ENCODE measurements around the gene FAM3D. TPM values are rescaled to one million over a fixed set of nuclear protein-coding genes. Genes with fewer than 3 reads are reported as not detected.

FAM3D gene
- total RNA-seq, 1 donor from 2014 or later = not detected

DNA sequence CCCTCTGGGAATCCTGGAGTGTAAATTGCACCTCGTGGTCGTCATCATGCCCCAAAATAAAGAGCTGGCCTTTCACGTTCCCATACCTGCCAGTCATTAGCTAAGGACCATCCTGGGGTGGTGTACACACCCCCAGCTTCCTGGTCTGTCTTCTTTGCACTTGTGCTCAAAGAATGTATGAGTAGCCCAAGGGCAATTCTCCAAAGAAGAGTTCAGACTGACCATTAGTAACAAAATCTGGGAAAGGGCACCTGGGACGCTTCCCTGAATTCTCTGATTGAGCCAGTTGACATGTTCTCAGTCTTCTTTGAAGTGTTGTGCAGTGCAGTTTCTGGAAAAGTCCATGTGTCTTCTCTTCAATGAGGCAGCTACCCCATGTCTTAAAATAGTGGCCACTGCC lies 34.8 kb downstream of the FAM3D start:
- intact Hi-C loops (cut with micrococcal nuclease) = no loop called here
- ATAC-seq (no peak), DNase-seq (no peak)

- DNase-seq (no peak), ATAC-seq (no peak)
- intact Hi-C loops (cut with micrococcal nuclease) = no loop called here
These were observed 35.9 kb downstream of the FAM3D start for GRCh38 chr3:58630710-58631092.

DNA sequence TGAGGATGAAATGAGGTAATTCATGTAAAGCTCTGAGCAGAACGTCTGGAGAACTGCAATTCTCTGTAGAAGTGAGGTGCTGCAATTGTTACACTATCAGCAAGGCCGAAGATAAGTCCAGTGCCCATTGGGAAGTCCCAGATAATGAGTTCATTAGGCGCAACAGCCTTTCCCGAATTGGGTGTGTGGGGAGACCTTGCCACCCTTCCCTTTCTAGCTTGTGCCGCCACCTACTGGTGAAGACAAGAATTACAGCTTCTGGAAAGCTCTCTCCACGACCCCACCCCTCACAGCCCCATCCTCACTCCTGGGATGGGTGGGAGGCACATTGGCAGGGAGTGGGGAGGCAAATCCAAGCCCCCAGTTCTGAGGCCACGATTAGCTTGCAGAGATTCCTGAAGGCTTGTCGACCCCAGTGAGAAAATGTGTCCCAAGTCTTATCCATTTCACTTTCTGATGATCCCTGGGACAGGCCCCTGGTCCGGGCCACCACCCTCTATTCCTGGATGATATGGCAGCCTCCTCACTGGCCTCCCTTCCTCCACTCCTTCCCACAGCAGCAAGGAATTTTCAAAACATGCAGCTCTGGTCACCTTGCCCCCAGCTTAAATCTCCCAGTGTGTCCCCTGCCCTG lies 36.4 kb downstream of the FAM3D start:
- DNase-seq = no peak
- intact Hi-C loops (cut with micrococcal nuclease) = no loop called here
- ATAC-seq = peak; percentile 36

- intact Hi-C loops (cut with micrococcal nuclease) = loop anchor here (2.0 kb wide), 1 partner anchor 61 kb away; no protein-coding TSS in a partner anchor
- ATAC-seq (no peak), DNase-seq (no peak)
These were observed 36.9 kb downstream of the FAM3D start for GRCh38 chr3:58629629-58630028.

DNA sequence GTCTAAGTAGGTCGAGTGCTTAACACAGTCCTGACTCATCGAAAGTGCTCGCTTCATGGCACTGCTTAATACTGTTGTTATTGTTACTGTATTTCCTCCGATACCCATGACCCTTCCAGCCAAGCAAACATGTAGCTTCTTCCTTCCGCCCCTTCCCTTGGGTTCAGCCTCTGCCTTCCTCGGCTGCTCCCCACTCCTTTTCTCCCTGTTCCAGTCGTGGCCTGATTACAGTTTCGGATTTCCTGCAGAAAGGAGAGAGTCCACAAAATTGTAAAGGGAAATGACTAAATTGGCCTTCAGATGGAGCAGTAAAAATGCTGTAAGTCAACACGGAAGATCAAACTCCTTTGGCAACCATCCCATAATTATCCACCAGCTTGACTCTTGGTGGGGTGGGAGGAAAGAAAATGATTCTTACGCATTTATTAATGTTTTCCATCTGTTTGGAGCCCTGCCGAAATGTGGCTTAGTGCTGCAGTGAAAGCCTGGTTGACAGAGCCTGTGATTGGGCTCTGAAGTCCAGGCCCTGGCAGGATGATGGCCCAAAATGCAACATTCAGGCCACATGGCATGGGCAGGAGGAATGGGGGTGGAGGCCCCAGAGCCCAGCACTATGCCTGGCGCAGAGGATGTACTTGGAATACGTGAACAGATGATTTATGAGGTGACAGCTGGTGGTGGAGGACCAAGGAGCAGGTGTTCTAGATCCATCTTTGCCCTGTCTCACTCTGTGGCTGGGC lies 37.6 kb downstream of the FAM3D start:
- DNase-seq (peak; percentile 50), ATAC-seq (peak; percentile 6)
- intact Hi-C loops (cut with micrococcal nuclease) = loop anchor here (2.0 kb wide), 1 partner anchor 60 kb away; no protein-coding TSS in a partner anchor

DNA sequence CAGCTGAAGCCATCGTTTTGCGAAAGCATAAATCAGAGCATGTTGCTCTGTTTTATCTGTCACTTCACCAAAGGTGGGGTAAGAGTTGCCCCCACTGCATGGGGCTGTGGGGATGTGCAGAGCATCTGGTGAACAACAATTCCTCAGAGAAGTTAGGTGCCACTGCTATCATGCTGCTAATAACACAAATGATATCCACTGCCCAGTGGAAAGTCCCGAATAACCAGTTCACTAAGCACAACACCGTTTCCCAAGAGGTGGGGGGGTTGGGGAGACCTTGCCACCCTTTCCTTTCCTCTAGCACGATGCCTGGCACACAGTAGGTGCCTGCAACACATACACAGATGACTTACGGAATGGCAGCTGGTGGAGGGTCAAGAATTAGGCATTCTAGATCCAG lies 38.6 kb downstream of the FAM3D start:
- DNase-seq (no peak), ATAC-seq (no peak)
- intact Hi-C loops (cut with micrococcal nuclease) = loop anchor here (2.0 kb wide), 1 partner anchor 59 kb away; no protein-coding TSS in a partner anchor

DNA sequence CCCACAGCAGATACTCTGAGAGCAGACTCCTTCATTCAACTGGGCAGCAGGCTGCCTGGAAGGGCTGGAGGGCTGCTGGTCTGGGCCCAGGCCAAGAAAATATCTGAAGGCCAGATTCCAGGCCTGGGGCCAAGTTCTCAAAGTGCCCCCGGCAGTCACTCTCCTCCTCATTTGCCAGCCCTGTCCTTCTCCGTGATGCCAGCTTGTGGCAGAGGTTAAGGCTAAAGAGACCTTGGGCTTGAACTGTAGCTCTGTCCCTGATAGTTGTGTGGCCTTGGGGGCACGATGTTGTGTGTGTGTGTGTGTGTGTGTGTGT lies 39.0 kb downstream of the FAM3D start:
- intact Hi-C loops (cut with micrococcal nuclease) = no loop called here
- ATAC-seq = peak; percentile 67

GRCh38 chr3:58626841-58627569 lies 39.6 kb downstream of the FAM3D start:
- DNase-seq (peak; percentile 60), ATAC-seq (peak; percentile 56)
- intact Hi-C loops (cut with micrococcal nuclease) = no loop called here

More for the DNA sequence above, 39.0 kb downstream of the FAM3D start:
- DNase-seq = peak; percentile 84

GRCh38 chr3:58625196-58625824 lies 41.3 kb downstream of the FAM3D start:
- ATAC-seq (peak; percentile 0), DNase-seq (no peak)
- intact Hi-C loops (cut with micrococcal nuclease) = no loop called here

GRCh38 chr3:58624550-58624949 lies 42.0 kb downstream of the FAM3D start:
- intact Hi-C loops (cut with micrococcal nuclease) = no loop called here
- ATAC-seq = peak; percentile 25
- peak; percentile 47 for DNase-seq

DNA sequence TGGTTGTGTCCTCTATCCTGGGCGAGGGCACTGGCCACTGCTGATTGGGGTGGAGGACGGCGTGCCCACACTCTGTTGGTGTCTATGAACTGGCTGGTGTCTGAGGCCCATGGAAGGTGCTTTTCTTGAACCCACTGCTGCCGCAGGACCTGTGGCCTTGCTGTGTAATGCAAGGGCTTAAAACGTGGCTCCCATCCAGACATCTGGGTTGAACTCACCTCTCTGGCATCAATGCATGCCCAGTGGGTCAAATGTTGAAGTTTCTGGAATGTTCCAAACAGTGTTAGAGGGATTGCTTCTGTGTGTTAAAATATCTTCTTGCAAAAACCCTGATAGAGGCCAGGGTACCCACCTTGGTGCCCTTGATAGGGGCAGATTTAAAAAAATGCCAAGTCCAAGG lies 42.6 kb downstream of the FAM3D start:
- intact Hi-C loops (cut with micrococcal nuclease) = no loop called here
- no peak for DNase-seq
- peak; percentile 1 for ATAC-seq

- ATAC-seq (no peak), DNase-seq (no peak)
- intact Hi-C loops (cut with micrococcal nuclease) = no loop called here
These were observed 43.1 kb downstream of the FAM3D start for GRCh38 chr3:58623478-58623877.

DNA sequence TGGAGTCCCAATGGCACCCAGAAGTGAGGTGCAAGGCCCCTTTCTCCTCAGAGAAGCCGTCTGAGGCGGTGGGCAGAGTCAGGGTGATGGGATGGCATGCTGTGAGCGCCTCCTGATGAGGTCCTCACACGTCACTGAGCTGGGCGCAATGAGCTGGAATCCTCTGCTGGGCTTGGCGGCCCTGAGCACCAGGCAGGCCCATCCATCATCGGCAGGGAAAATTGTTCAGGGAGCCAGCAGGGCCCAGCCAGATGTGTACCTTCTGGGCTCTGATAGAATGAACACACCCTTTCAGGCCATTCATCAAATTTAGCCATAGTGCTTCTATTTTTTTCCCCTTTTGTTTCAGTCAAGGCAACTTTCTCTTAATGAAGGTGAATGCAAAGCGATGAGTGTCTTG lies 43.7 kb downstream of the FAM3D start:
- no peak for ATAC-seq
- intact Hi-C loops (cut with micrococcal nuclease) = no loop called here
- no peak for DNase-seq

GRCh38 chr3:58622436-58622835 lies 44.1 kb downstream of the FAM3D start:
- DNase-seq = no peak
- no peak for ATAC-seq
- intact Hi-C loops (cut with micrococcal nuclease) = no loop called here

DNA sequence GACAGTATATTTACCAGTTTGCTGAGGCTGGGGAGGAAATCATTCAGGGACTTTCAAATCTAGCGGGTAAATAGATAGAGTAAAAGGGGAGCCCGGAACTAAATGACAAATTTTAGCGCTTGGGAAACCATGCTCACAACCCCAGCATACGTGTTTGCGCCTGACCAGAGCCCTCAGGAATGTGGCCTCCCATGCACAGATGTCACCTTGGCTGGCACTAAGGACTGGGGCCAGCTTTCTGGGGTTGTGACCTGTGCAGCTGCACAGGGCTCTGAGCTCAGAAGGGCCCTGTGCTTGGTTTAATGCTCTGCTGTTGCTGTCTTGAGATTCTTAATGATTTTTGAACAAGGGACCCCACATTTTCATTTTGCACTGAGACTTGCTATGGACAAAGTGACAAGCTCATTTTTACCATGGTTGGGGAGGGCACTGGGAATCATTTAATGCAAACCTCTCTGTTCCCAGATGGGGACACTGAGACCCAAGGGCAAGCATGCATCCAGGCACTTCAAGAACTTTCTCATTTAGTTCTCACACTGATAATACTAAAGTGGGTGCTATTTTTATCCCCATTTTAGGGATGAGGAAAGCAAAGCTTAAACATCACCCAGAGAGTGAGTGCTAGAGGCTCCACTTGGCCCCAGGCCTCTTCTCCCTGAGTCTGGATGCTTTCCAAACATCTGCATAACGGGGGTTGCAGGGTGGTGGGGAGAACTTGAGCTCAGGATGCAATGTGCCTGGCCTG lies 45.3 kb downstream of the FAM3D start:
- ATAC-seq (peak; percentile 57), DNase-seq (no peak)

GRCh38 chr3:58620421-58620820 lies 46.2 kb downstream of the FAM3D start:
- ATAC-seq (no peak), DNase-seq (no peak)
- intact Hi-C loops (cut with micrococcal nuclease) = no loop called here

More for the DNA sequence above, 45.3 kb downstream of the FAM3D start:
- intact Hi-C loops (cut with micrococcal nuclease) = no loop called here

DNA sequence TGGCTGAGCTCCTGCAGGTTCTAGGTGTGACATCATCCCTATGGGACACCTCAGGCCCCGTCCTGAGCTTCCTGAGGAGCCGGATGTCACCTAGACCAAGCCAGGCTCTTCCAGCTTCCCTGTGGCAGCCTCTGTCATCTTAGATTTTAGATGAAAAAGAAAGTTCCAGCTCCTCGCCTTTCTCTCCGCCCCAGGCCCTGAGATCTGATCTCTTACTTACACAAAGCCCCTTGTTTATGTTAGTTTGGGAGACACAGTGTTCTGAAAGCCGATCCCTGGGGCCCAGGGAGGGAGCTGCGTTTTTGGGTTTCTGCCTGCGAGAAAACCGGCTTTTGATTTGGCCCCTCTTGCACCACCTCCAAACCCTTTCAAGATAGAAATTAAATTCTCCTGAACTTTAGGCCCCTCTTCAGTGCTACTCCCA lies 49.2 kb downstream of the FAM3D start:
- peak; percentile 27 for ATAC-seq
- peak; percentile 61 for DNase-seq
- intact Hi-C loops (cut with micrococcal nuclease) = no loop called here

- intact Hi-C loops (cut with micrococcal nuclease) = no loop called here
- ATAC-seq = peak; percentile 34
These were observed 53.1 kb downstream of the FAM3D start for GRCh38 chr3:58613236-58614132.

More at GRCh38 chr3:58613236-58614132, 53.1 kb downstream of the FAM3D start:
- peak; percentile 43 for DNase-seq

Data from left ventricle myocardium superior (tissue), 1 donor.